Uterus (tissue), 4 donors: ENCODE results near the gene PREB. TPM values are rescaled to one million over a fixed set of nuclear protein-coding genes. Genes with fewer than 3 reads are reported as not detected.
"Not testable (repeated sequence)": the region's sequence is repeated elsewhere in the genome, so short reads cannot be mapped to it uniquely, and the experiment has no call there.

Experiments used
- DNase-seq, 2 donors: peaks; one replicate each; pipeline ENCODE4 v3.0.0-alpha.2; 2019 to 2020
- H3K27ac ChIP-seq, 2 donors: fragments of 200-600 bp; sonication (generic); 1 replicate in 1 of 2; 2 replicates in 1 of 2; pipeline ENCODE4 v1.5.1; 2016 to 2018
- H3K27me3 ChIP-seq, 2 donors: fragments of 200-600 bp; sonication (generic); one replicate each; pipeline ENCODE4 v1.5.1; 2018 to 2019; ENCODE audit warnings: control low read depth in 1 of 2
- H3K36me3 ChIP-seq, 2 donors: fragments of 200-600 bp; sonication (generic); one replicate each; pipeline ENCODE4 v1.5.1; 2019; ENCODE audit warnings: control low read depth in 1 of 2
- H3K4me1 ChIP-seq, 2 donors: fragments of 200-600 bp; sonication (generic); one replicate each; pipeline ENCODE4 v1.5.1; 2018 to 2019; ENCODE audit warnings: control low read depth in 1 of 2
- H3K4me3 ChIP-seq, 2 donors: fragments of 200-600 bp; sonication (generic); 1 replicate in 1 of 2; 2 replicates in 1 of 2; pipeline ENCODE4 v1.5.1; 2018 to 2019; ENCODE audit warnings: mild to moderate bottlenecking in 1 of 2
- H3K9me3 ChIP-seq, 2 donors: fragments of 200-600 bp; sonication (generic); one replicate each; pipeline ENCODE4 v1.5.1; 2019; ENCODE audit warnings: control low read depth in 1 of 2
- CTCF ChIP-seq, 4 experiments: fragments of 200-600 bp in 2 of 4; fragments of 450-650 bp in 2 of 4; sonication (generic) in 2 of 4; IDR thresholded peaks; one replicate each; pipeline ENCODE4 v1.5.1; 2016 to 2019; ENCODE audit warnings: antibody characterized with exemption in 4 of 4, mild to moderate bottlenecking in 2 of 4, moderate library complexity in 1 of 4
- POLR2A ChIP-seq, 2 donors: fragments of 450-650 bp; IDR thresholded peaks; one replicate each; pipeline ENCODE4 v1.6.1; 2016; ENCODE audit warnings: antibody characterized with exemption in 2 of 2, mild to moderate bottlenecking in 1 of 2, moderate library complexity in 1 of 2
- intact Hi-C: fragments of 100-400 bp; cut with DNase I; formaldehyde crosslinking; loops from one replicate; pipeline ENCODE4 v1.15.1; 2023; ENCODE audit warnings: low total_unique reads
- total RNA-seq, 4 donors: library from RNA; depleted of rRNA in 3 of 4; stranded (reverse); fragments of >200 nt in 3 of 4; gene quantifications; one replicate each; pipeline versions ENCODE4 v1.1.0 to v1.2.4, GENCODE V29; 2014 to 2023
- donor health status: DM: yes; HTN: yes; CAD: no.

Gene PREB
- total RNA-seq, 4 donors from 2014 or later = 37.7 to 91.0 (median 62.9) TPM

GRCh38 chr2:27177441-27178351, 43.3 kb upstream of the PREB start:
- H3K27ac ChIP-seq = no peak overlapping the region
- TF ChIP-seq POLR2A (IDR thresholded peaks at IDR 0.05) = no peak
- no peak for TF ChIP-seq CTCF (IDR thresholded peaks at IDR 0.05)
- H3K27me3 ChIP-seq = no peaks in the 10 kb centered on the region
- H3K4me3 ChIP-seq = no peak overlapping the region
- no peaks in the 10 kb centered on the region for H3K36me3 ChIP-seq
- no peaks in the 10 kb centered on the region for H3K9me3 ChIP-seq
- no peak for DNase-seq
- no peaks in the 10 kb centered on the region for H3K4me1 ChIP-seq
- intact Hi-C loops = no loop called here

- H3K9me3 ChIP-seq, H3K4me3 ChIP-seq, H3K27me3 ChIP-seq, H3K27ac ChIP-seq, H3K4me1 ChIP-seq, H3K36me3 ChIP-seq, intact Hi-C loops, DNase-seq: not testable (repeated sequence)
These were observed 41.3 kb upstream of the PREB start for GRCh38 chr2:27175781-27176180.

- Histone ChIP-seq H3K27ac (no peak overlapping the region), H3K27me3 (no peaks in the 10 kb centered on the region), H3K4me3 (no peak overlapping the region), H3K9me3 (no peaks in the 10 kb centered on the region), H3K36me3 (no peaks in the 10 kb centered on the region), H3K4me1 (no peaks in the 10 kb centered on the region)
- intact Hi-C loops = no loop called here
- no peak for DNase-seq
- TF ChIP-seq POLR2A (IDR thresholded peaks at IDR 0.05) (no peak), CTCF (IDR thresholded peaks at IDR 0.05) (no peak)
These were observed 40.9 kb upstream of the PREB start for GRCh38 chr2:27175330-27175729.

- H3K4me3 ChIP-seq = no peak overlapping the region
- no peak overlapping the region for H3K27ac ChIP-seq
- no peak for DNase-seq
- H3K27me3 ChIP-seq = no peaks in the 10 kb centered on the region
- no peaks in the 10 kb centered on the region for H3K36me3 ChIP-seq
- H3K9me3 ChIP-seq = no peaks in the 10 kb centered on the region
- intact Hi-C loops = no loop called here
- H3K4me1 ChIP-seq = no peaks in the 10 kb centered on the region
- TF ChIP-seq POLR2A (IDR thresholded peaks at IDR 0.05) = no peak
- no peak for TF ChIP-seq CTCF (IDR thresholded peaks at IDR 0.05)
These were observed 40.2 kb upstream of the PREB start for GRCh38 chr2:27174638-27175037.

- Histone ChIP-seq H3K4me3 (no peak overlapping the region), H3K9me3 (no peaks in the 10 kb centered on the region), H3K27ac (no peak overlapping the region), H3K27me3 (no peaks in the 10 kb centered on the region), H3K4me1 (no peaks in the 10 kb centered on the region), H3K36me3 (no peaks in the 10 kb centered on the region)
- intact Hi-C loops = no loop called here
- no peak for DNase-seq
- no peak for TF ChIP-seq CTCF (IDR thresholded peaks at IDR 0.05)
- TF ChIP-seq POLR2A (IDR thresholded peaks at IDR 0.05) = no peak
These were observed 37.0 kb upstream of the PREB start for GRCh38 chr2:27171351-27171848.
